RCC 7860 (cell line): ENCODE measurements around the gene CLP1.

Experiments
- DNase-seq: peaks from one replicate; pipeline ENCODE4 v3.0.0-alpha.2; 2015; ENCODE audit warnings: low spot score
- FAIRE-seq: peaks from 2 replicates; lab custom pipeline; 2012; peaks lifted over from hg19 to GRCh38; lab: Jason Lieb, UNC

Gene CLP1

DNA sequence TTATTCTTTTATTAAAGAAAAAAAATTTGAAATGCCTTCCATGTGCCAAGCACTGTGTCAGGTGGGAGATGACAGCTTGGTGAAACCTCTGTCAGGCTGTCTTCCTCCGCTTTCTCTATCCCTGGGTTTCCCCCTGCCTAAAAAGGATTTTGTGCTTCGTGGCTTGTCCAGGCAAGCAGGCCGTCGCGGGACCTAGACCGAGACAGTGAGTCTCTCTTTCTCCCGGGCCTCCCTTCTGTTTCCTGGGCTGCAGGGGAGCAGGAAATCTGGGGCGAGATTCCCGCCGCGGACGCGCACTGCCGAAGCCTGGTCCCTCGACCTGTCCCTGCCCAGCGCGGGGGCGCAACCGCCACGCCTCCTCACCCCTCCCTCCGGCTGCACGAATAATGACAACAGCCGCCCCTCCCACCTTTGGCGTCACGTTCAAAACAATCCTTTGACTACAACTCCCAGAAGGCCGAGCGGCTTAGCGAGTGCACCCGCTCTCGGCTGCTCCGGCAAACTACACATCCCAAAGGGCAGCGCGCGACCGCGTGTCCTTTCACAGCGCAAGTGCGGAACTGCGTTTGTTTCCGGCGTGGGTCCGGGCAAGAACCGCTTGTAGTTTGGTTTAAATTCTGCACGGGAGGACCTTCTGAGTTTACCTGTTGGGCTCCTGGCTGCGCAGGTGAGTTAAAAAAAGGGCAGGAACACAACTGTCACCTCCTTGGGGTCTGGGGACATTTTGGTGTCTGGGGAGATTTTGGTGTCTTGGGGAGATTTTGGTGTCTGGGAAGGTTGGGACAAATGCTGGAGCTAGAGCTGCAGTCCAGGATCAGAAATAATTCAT, at the start of gene CLP1:
CLP1 (plus strand) TSS at position 569 of the 829 bp plus-strand sequence. CDS start 1,715 bp downstream, outside the sequence.
- peak; percentile 93 for DNase-seq
- peak; percentile 77 for FAIRE-seq

DNA sequence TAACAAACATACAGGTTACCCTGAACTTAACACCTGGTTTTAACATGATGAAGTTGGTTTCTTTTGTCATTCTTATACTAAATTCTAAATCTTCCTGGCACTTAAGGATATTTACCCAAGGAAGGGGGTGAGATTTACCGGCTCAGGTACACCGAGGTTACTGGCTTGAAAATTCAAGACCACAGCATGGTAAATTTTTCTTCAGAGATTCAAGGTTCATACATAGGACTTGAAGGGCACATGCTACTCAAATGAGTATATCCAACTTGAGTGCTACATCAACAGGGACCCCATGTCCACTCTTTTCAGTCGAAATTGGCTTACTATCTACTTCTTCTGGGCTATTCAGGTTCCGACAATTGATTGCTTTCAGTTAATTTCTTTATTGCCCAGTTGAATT, 47.4 kb upstream of the CLP1 start:
- no peak for DNase-seq
- FAIRE-seq, result no peak

DNA sequence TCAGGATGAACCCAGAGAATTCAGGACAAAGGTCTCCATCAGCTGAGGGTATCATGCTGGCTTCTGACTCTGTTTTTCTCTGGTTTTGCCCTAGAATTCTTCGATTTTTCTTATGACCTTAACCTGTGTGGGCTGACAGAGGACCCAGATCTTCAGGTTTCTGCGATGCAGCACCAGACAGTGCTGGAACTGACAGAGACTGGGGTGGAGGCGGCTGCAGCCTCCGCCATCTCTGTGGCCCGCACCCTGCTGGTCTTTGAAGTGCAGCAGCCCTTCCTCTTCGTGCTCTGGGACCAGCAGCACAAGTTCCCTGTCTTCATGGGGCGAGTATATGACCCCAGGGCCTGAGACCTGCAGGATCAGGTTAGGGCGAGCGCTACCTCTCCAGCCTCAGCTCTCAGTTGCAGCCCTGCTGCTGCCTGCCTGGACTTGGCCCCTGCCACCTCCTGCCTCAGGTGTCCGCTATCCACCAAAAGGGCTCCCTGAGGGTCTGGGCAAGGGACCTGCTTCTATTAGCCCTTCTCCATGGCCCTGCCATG, 43.3 kb upstream of the CLP1 start:
- DNase-seq, result no peak
- no peak for FAIRE-seq

DNA sequence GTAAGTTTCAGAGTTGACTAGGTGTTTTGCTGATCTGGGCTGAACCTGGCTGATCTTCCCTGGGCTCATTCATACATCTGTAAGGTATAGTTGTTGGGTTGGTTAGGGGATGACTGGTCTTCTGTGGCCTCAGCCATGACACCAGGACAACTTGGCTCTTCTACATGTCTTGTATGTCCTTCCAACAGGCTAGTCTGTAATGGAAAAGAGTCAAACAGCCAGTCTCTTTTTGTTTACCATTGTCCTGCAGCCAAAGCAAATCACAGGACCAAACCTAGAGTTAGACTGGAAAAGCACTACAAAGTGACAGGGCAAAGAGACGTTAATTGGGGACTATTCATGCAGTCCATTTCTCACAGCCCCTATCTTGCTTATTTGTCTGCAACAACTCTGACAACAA, 42.3 kb upstream of the CLP1 start:
- no peak for FAIRE-seq
- DNase-seq, result no peak

DNA sequence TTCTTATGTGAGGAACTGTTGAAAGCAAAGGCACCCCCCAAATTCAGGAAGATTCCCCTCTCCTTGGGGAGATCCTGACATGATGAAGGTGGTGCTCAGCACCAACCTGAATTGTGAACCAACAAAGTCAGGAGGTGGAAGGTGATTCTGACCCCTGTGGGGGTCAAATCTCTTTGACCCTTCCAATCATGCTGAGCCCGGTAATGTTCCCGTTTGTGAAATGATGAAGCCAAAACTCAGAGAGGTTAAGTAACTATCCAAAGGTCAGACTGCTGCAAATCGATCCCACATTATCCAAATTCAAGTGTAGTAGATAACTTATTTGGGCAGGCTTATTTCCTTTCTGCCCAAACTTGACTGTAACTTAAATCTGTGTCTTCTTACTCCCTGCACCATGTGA, 41.0 kb upstream of the CLP1 start:
- no peak for DNase-seq
- FAIRE-seq, result no peak

DNA sequence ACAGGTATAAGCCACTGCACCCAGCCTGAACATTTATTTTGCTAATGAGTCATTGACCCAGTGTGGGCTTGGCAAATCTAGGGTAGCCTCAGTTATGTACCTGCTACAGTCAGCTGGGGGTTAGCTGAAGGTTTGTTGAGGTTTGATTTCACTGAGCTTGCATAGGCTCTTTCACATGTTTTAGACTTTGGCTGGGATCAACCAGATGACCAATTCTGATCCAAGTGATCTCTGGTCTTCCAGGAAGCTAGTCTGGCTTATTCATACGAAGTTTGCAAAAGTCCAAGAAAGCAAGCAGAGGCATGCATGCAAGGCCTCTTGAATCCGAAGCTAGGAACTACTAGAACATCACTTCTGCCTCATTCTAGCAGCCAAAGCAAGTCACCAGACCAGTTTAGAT, 39.1 kb upstream of the CLP1 start:
- FAIRE-seq (no peak), DNase-seq (no peak)

DNA sequence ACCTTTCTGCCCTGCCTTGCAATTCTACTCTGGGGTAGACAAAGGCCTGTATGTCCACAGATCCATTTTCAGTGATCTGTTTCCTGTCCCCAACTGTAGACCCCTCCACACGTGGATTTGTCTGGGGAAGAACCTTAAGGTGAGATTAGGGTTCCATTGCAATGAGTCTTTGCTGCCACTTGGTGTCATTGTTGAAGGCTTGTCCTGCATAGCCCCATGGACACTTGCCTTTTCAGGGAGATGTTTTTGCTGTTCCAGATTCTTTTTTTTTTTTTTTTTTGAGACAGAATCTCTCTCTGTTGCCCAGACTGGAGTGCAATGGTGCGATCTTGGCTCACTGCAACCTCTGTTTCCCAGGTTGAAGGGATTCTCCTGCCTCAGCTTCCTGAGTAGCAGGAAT, 38.2 kb upstream of the CLP1 start:
- FAIRE-seq (no peak), DNase-seq (no peak)

DNA sequence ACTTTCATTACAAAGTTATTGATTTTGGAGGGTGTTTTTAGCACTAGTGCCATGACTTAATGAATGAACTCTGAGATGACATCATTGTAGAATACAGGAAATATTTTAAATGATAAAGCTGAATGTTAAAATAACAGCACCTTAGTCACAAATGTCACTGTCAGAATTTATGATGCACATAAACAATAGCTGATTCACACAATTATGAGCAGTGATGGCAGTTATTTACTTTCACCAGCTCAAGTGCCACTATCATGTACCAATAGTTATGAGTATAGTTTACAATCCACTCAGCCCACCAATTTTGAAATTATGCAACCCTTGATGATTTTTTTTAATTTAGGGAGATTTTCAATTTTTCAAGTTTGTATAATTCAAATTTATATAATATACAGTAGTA, 37.1 kb upstream of the CLP1 start:
- no peak for FAIRE-seq

DNA sequence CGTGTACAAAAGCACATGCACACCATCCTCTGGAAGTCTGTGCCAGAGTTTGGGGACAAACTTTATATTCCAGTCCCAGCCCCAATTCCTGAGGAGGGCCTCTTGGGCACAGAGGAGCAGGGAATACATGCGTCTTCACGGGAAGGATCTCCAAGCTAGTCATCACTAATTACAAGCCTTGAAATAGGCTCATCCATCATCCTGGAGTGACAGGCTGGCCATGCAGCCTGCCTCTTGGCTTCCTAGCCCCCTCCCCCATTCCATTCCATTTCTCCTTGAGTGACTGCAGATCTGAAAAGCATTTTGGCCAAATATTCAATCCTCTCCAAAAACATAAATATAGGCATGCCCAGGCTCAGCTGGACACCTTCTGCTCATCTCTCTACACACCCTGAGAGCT, 35.3 kb upstream of the CLP1 start:
- DNase-seq (no peak), FAIRE-seq (no peak)

More for the DNA sequence above, 37.1 kb upstream of the CLP1 start:
- no peak for DNase-seq

DNA sequence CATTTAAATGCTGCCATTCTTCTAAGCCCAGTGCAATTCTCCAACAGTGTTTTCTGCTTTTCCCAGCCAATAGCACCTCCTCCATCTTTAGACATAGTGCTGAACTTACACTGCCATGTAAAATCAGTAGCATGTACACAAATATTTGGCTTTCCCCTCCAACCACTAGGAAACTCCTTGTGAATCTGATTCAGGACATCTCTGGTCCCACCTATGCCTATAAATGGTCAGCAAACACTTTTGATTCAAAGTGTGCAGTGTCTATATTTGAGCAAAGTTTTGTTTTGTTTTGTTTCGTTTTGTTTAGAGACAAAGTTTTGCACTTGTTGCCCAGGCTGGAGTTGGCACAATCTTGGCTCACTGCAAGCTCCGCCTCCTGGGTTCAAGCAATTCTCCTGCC, 32.7 kb upstream of the CLP1 start:
- no peak for DNase-seq
- FAIRE-seq, result no peak

DNA sequence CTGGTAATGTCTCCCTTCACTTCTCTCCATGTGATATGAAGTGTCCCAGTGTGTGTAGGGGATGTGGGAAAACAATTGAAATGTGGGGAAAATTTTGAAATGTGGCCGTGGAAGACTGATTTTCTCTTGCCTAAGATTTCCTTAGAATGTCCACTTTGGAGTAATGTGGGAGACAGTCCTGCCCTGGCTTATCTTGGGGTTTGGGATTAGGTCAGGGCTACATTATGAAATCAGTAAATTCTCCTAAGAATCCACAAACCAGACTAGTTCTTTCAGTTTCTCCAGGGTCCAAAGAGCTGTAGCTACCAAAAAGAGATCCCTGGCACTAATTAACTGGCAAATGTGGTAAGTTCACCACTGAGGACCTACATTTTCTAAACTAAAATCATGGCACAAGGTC, 30.7 kb upstream of the CLP1 start:
- no peak for FAIRE-seq
- DNase-seq, result no peak

DNA sequence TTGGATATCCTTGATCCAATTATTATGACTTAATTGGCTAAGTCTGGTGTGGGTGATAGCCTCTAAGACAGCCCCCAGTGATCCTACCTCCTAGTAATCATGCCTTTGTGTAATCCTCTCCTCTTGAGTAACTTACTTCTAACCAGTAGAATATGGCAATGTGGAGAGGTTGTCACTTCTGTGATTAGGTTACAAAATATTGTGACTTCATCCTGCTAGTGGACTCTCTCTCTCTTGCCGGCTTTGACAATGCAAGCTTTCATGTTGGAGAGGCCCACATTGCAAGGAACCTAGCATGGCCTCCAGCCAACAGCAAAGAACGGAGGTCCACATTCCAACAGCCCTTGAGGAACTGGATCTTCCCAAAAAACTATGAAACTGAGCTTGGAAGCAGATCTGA, 27.4 kb upstream of the CLP1 start:
- DNase-seq, result no peak
- no peak for FAIRE-seq

DNA sequence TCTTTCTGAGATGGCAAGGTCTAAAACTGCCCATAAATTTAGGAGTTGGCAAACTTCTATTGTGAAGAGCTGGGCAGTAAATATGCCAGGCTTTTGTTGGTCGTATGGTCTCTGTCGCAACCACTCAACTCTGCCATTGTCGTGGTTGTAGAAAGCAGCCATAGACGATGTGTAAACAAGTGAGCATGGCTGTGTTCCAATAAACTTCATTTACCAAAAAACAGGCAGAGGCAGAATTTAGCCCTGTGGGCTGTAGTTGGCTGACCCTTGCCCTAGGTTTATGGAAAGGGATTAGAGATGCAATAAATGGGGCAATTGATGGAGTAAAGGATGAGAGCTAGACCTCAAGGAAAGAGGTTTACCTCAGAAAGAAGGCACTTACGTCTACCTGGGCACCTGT, 25.4 kb upstream of the CLP1 start:
- FAIRE-seq, result no peak
- DNase-seq, result no peak

DNA sequence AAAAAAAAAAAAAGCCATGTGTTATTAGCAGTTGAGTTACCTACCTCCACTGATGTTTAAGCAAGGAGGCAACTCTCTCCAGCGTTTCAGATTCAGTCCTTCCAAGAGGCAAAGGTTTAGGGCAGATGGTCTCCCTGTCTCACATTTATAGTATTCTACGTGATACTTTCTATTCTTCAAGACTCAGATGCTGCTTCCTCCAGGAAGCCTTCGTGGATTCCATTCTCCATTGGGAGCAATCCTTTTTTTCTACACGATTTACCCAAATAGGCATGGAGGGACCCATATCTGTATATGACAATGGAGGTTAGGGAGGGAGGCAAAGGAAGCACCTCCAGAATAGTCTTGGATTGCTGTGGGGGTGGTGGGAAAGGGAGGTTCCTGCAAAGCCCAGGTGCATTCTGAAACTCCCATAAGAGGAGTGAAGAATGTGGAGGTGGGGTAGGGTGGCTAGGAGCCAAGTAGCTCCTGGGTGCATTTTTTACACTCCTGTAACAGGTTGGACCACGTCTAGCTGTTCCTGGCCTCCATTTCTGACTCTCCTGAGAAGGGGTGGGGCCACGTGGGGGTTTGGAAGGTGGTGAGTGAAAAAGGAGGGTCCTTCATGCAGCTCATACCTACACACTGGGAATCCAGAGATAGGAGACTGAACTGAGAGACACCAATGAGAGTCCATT, 24.0 kb upstream of the CLP1 start:
- DNase-seq (no peak), FAIRE-seq (no peak)

DNA sequence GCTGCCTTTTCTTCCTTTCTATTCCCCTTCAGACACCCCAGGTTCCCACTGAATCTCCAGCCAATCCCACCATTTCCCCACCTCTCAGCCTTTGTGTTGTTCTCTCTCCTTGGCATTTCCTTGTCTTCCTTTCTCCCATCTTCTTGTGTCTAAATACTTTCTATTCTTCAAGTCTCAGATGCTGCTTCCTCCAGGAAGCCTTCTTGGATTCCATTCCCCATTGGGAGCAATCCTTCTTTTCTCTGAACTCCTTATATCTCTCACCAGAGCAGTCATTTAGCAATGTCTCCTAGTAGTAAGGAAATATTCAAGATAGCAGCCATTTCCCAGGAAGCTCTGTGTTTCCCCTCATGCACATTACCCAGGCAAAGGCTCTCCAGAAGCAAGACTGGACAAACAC, 23.3 kb upstream of the CLP1 start:
- FAIRE-seq (no peak), DNase-seq (no peak)

DNA sequence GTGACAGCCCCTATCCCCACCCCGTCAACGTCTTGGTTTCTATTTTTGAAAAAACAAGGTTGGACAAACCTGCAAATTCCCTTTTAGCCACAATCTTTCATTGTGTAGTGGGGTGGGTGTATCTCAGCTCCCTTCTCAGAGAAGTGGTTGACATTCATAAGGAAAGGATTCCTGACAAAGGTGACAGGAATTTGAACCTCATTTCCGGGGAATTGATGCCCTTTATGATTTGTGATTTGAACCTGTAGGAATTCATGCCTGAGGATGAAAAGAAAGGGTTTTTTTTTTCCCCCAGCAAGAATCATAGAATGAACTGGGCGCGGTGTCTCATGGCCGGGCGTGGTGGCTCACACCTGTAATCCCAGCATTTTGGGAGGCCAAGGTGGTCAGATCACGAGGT, 22.3 kb upstream of the CLP1 start:
- FAIRE-seq (no peak), DNase-seq (no peak)

DNA sequence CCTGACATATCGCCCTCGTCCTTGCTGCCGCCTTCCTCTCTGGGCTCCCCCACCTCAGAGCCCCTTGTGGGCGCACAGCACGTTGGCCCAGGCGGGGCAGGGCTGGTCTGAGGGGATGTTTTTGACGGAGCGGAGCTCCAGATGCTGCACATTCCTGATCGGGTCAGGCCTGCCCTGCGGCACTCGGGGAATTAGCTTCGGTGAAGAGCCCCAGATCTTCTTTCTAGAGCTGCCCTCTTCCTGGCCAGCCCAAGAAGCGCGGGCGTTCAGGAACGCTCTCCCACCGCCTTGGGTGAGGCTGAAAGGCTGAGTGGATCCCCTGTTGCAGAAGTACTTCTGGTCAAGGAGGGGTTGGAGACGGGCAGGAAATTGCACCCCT, 19.9 kb upstream of the CLP1 start:
- no peak for DNase-seq
- FAIRE-seq, result no peak

DNA sequence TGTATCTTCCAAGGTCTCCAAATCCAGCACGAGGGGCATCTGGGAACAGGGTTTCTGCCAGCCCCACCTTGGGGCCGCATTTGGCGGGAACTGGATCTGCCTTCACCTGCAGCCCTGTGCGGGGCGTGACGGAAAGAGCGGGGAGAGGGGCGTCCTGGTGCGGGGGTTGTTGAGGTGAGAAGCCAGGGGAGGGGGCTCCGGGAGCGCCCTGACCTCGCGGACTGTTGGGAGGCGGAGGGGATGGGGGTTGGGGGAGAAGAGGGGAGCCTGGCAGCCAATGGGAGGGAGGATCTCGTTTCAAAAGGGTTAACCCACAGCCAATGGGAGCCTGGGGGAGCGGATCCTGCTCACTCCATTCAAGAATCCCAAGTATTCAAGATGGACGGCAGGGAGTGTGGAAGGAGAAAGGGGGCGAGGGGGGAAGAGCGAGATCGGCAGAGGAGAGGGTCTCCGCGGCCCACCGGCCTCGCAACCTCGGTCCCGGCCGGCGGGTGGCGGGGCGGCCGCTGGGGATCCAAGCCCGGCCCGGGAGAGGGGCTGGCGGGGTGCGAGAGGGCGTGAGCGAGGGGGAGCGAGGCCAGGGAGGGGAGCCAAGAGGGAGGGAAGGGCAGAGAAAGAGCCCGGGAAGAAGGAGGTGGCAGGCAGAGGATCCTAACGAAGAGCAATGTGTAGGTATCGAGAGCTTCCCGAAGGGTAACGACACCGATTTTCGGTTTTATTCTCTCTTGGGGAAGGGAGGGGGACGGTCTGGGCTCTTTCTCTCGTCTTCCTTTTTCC, 19.4 kb upstream of the CLP1 start:
- DNase-seq (peak; percentile 27), FAIRE-seq (no peak)

DNA sequence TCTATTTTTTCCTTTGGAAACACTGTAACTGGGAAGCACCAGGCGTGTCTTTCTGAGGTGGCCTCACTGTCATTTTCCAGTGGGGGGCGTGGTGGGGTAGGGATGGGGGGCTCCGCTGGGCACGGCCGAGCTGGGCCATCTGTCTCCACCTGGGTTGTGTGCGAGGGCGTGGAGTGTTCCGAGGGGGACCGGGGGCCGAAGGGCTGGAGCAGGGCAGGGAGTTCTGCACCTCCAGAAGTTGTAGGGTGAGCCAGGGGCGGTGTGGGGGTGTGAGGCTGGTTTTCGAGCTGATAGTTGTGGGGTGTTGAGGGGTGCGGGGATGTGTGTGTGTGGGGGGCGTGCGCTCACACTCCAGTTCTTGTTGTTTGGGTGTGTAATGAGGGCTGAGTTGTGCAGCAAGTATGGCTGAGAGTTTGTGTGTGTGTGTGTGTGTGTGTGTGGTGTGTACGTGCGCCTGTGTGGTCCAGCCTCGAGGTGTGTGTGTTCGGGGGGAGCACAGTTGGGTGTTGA, 18.7 kb upstream of the CLP1 start:
- FAIRE-seq, result no peak
- no peak for DNase-seq

DNA sequence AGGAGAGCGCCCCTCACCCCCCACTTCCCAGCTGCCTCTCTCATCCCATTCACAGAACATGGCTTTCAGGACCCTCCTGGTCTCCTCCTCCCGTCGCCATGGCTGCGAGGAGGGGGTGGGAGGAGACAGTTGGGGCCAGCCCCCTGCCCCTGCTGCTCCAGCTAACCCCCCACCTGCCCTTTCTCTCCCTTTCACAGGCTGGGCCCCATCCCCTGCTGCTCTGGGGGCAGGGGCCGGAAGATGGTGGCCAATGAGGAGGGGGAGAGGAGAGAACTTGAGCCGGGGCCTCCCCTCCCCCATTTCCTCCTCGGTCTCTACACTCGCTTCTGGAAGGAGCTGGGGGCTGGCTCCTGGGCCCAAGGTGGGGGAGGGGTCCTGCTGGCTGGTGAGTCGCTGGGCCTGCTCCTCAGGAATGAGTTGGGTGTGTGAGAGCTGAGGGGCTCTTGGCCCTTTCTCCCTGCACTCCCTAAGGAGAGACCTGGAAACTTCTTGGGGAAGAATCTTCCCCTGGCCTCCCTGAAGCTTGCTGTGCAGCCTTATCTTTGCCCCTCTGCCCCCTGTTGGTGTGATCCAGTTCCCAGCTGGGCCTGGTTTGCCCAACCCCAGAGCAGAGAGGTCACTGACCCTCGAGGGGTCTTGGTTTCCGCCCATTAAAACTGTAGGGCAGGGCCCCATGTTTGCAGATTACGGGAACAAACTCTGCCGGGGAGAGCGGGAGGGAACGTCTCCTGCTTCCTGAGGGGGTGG, 18.1 kb upstream of the CLP1 start:
- FAIRE-seq (no peak), DNase-seq (no peak)
